ENCODE results near the gene OBSCN.

Gene OBSCN

DNA sequence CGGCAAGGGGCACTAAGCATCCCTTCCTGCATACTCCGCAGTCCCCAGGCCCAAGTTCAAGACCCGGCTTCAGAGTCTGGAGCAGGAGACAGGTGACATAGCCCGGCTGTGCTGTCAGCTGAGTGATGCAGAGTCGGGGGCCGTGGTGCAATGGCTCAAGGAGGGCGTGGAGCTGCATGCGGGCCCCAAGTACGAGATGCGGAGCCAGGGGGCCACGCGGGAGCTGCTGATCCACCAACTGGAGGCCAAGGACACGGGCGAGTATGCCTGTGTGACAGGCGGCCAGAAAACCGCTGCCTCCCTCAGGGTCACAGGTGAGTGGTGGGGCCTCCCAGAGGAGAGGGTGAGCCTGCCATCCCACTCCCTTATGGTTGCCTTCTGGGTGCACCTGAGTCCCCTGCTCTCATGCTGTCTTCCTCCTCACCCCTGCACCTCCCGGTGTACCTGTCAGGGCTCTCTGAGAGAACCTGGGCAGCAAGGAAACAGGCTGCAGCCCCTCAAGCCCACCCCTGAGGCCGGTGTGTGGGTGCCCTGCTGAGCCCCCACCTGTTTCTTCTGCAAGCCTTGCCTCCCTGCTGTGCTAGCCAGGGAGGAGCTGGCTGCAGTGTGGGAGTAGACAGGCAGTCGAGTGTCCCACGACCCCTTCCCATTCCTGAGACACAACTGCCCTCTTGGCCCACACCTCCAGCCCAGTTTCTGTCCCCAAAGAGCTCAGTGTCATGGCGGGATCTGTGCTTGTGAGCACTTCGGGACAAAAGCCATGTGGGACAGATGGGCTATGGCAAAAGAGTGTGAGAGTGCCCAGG is 99.6 kb downstream of the OBSCN start:
- DNase-seq (ENCODE audit: low read depth) = no peak

DNA sequence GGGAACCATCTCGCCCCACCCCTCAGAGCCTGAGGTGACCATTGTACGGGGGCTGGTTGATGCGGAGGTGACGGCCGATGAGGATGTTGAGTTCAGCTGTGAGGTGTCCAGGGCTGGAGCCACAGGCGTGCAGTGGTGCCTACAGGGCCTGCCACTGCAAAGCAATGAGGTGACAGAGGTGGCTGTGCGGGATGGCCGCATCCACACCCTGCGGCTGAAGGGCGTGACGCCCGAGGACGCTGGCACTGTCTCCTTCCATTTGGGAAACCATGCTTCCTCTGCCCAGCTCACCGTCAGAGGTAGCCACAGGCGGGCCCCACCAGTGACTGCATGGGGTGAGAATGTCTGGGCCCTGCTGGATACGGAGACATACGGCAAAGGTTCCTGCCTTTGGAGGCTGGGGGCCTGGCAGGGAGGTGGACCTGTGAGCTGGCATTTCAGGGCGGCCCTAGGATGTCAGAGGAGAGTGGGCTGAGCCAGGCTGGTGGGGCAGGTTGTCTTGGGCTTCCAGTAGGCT is 100.3 kb downstream of the OBSCN start:
- DNase-seq (ENCODE audit: low read depth) = no peak

DNA sequence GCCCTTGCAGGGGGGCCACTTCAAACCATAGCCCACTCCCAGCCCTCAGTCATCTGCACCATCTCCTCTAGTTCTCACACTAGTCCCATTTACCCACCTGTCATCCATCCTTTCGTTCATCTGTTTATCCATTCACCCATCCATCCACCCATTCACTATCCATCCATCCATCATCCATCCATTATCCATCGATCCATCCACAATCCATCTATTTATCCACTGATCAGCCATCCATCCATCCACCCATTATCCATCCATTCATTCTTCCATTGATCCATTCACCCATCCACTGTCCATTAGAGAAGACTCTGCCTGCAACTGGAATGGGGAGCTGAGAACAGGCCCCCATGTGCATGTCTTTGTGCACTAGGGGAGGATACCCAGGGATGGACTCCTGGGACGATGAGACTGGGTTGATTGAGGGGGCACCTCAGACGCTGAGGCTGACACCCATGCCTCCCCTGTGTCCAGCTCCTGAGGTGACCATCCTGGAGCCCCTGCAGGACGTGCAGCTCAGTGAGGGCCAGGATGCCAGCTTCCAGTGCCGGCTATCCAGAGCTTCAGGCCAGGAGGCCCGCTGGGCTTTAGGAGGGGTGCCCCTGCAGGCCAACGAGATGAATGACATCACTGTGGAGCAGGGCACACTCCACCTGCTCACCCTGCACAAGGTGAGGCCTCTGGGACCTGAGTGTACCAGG is 100.9 kb downstream of the OBSCN start:
- DNase-seq (ENCODE audit: low read depth) = no peak

DNA sequence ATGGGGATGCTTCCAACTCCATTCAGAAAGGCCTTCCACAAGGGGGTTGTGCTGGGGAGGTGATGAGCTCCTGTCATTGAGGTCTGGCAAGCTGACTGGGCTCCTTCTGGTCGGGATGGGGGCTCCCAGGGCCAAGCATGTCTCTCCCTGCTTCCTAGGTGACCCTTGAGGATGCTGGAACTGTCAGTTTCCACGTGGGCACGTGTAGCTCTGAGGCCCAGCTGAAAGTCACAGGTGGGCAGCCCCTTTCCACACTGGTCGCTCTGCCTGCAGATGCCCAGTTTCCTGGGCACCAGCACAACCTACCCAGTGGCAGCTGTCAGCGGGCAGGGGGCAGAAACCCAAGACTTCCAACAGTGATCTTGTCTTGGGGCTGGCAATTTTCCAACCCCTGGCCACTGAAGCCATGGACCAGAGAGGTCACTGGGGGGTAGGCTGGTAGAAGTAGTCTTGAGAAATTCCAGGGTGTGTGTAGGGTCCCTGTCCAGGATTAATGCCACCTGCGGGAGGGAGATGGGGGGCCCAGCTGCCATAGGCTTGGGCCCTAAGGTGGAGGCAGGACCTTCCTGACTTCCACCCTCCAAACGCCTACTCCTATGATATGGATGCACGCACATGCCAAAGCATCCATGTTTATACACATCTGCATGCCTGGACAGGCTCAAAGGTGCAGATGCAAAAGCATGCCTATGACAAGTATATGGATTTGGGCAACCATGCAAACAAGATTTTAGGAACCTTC is 101.7 kb downstream of the OBSCN start:
- DNase-seq (ENCODE audit: low read depth) = no peak

DNA sequence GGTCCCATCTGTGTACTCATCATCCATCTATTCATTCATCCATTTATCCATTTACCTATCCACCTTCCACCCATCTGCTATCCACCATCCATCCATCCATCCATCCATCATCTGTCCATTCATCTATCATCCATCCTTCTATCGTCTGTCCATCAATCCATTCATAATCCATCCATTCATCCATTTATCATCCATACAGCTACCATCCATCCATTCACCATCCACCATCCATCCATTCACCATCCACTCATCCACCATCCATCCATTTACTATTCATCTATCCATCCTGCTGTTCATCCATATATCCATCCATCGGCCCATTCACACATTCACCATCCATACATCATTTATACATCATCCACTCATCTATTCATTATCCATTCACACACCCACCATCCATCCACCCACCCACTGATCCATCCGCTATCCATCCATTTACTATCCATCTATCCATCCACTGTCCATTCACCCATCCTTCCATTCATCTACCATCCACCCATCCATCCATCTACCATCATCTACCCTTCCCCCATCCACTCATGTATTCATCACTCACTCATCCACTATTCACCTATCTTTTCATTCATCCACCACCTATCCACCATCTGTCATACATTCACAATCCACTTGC is 102.4 kb downstream of the OBSCN start:
- DNase-seq (ENCODE audit: low read depth) = no peak

DNA sequence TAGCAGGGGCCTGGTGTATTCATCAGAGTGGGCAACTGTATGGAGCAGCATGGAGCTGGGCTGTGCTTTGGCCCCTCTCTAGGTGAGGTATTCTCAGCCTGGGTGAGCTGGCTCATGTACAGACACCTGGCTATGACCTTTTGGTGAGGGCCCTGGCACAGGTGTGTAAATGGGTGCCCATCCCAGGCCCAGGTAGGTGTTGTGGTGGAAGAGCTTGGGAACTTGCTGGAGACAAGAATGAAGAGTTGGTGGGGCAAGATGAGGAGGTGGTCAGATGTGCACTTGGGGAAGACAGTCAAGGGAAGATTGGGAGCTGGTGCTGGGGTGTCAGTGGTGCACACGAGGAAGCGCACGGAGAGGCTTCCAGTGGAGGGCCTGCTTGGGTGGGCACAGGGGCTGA is 103.2 kb downstream of the OBSCN start:
- DNase-seq (ENCODE audit: low read depth) = no peak

DNA sequence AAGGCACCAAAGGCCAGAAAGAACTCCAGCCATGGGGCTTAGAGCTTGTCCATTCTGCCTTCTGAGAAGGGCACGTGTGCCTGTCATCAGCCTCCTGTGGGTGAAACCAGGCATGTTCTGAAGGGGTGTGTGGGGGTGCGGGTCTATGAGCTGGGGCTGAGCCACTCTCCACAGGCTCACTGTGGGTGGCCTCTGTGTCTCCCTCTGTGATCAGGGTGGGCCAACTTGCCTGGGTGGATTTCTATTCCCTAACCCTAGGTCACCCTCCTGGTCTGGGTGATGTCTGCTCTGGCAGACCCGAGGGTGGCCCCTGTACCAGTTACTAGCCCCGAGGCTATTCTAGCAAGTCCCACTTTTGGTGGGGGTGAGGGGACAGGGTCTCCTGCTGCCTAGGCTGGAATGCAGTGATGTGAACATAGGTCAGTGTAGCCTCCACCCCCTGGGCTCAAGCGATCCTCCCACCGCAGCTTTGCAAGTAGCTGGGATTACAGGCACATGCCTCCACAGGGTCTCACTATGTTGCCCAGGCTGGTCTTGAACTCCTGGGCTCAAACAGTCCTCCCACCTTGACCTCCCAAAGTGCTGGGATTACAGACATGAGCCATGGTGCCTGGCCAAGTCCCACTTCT is 104.4 kb downstream of the OBSCN start:
- no peak for DNase-seq (ENCODE audit: low read depth)

DNA sequence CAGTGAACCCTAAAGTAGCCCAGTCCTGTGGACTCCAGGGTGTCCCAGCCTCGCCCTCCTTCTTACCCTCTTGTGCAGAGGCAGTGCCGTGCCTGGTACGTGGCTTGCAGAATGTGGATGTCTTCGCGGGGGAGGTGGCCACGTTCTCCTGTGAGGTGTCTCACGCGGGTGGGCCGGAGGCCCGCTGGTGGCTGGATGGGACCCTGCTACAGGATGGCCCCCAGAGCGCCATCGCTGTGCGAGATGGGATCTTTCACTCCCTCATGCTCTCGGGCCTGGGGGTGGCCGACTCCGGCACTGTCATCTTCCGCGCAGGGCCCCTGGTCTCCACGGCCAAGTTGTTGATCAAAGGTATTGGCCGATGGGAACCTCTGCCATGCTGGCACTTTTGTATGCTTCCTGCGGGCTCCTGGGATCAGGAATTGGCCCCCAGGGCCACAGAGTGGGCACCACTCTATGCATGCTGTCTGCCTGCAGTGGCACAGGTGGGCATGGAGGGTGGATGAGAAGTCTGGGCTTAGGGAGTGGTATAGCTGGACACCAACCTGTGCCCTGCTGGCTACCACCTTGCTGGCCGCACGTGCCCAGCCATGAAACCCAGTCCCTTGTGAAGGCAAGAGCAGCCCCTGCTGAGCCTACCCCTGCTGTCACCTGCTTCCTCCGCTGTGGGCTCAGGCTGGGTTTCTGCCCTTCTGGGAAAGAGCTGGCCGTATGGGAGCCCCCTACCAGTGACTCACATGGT is 105.9 kb downstream of the OBSCN start:
- DNase-seq (ENCODE audit: low read depth) = no peak

DNA sequence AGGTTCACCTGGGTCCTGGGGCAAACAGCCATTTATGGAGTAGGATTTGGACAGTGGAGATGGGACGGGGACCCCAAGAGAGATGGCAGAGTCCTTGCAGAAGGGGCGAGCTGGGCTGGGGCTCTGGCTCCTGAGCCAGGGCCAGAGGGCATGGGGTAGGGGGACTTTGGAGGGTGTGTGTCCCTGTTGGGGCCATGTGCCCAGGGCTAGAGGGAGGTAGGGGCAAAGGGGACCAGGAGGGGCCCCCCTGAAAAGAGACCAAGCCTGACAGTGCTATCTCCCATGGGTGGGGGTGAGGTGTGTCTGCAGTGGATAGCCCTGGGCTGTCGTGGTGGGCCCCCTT is 106.4 kb downstream of the OBSCN start:
- no peak for DNase-seq (ENCODE audit: low read depth)

DNA sequence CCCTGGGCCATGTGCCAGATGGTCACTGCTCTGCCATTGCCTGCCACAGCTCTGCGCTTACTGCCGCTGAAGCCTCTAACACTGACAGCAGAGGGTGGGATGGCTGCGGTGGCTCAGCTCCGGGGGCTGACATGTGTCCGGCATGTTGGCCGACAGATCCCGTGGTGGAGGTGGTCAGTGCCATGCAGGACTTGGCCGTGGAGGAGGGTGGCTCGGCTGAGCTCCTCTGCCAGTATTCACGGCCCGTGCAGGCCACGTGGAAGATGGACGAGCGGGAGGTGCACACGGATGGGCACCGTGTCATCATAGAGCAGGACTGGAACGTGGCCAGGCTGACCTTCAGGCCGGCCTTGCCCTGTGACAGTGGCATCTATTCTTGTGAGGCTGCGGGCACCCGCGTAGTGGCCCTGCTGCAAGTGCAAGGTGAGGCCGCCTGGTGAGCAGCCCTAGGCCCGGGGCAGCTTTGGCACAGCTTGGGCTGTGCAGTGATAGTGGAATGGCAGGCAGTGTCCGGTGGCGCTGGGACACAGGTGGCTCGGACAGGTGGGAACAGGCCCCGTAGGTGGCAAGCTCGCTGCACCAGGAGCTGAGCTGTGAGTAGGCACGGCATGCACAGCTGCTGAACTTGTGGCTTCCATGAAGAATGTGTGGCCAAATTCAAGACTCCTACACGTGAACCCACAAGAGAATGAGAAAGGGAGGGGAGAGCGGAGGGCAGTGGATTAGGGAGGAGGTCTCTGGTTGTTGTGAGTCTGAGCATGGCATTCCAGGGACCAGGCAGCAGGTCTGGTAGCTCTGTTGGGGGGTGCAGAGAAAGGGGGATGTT is 107.0 kb downstream of the OBSCN start:
- DNase-seq (ENCODE audit: low read depth) = no peak

DNA sequence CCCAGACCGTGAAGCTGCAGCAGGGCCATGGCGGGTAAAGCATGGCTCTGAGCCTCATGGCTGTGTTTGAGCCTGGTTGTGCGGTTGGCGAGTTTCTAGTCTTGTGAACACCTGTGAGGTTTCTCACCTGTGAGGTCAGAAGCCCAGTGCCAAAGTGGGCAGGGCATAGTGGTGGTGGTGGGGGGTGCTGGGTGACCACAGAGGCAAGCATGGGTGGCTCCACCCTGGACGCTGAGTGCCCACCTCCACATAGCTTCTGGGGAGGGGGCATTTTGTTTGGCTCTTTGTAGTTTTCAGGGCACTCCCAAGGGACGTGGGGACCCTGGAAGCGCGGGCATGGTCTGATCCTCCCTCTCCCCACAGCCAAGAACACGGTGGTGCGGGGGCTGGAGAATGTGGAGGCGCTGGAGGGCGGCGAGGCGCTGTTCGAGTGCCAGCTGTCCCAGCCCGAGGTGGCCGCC is 107.7 kb downstream of the OBSCN start:
- no peak for DNase-seq (ENCODE audit: low read depth)

DNA sequence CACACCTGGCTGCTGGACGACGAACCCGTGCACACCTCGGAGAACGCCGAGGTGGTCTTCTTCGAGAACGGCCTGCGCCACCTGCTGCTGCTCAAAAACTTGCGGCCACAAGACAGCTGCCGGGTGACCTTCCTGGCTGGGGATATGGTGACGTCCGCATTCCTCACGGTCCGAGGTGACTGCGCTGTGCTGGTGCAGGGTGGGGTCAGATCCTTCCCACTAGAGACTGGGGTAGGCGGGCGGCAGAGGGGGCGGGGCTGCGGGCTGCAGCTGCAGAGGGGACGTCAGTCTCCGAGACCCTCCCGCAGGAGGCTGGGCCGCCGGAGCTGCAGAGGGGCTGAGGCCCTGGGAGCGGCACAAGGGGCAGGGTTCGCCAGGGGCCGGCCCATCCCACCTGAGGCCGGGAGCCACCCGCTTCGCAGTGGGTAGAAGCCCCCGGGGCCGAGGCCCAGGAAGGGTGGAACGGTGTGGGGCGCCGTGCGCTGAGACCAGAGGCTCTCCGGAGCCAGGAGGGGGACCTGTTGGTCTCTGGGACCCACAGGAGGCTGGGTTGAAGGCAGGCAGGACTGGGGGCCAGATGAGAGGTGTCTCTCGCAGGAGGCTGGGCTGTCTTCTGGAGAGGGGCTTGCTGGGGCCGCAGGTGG is 108.2 kb downstream of the OBSCN start:
- no peak for DNase-seq (ENCODE audit: low read depth)

DNA sequence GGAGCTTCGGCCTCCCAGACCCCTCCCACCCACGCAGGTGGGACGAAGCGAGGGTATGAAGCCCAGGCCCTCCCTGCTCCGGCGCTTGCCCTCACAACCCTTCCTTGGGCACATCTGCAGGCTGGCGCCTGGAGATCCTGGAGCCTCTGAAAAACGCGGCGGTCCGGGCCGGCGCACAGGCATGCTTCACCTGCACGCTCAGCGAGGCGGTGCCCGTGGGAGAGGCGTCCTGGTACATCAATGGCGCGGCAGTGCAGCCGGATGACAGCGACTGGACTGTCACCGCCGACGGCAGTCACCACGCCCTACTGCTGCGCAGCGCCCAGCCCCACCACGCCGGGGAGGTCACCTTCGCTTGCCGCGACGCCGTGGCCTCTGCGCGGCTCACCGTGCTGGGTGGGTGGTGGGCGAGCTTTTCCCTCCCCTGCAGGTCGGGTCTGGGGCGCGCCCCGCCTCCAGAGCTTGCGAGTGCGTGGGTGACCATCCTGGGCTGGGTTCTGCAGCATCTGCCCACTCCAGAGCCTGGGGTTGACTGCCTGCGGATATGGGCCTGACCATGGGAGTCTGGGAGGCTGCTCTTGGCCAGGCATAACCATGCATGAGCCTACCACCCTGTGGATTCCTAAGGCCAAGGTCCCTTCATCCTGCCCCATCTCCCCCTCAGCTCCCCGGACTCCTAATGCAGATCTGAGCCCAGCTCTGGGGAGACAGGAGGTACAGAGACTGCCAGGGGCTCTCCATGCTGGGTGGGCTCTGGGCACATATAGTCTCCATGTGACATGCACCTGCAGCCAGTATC is 108.9 kb downstream of the OBSCN start:
- no peak for DNase-seq (ENCODE audit: low read depth)

DNA sequence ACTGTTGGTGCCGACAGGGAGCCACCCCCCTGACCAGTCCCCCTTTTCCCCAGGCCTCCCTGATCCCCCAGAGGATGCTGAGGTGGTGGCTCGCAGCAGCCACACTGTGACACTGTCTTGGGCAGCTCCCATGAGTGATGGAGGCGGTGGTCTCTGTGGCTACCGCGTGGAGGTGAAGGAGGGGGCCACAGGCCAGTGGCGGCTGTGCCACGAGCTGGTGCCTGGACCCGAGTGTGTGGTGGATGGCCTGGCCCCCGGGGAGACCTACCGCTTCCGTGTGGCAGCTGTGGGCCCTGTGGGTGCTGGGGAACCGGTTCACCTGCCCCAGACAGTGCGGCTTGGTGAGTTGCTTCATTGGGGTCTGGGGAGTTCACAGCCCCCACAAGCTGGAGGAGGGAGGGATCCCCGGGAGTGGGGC is 109.6 kb downstream of the OBSCN start:
- DNase-seq (ENCODE audit: low read depth) = no peak

DNA sequence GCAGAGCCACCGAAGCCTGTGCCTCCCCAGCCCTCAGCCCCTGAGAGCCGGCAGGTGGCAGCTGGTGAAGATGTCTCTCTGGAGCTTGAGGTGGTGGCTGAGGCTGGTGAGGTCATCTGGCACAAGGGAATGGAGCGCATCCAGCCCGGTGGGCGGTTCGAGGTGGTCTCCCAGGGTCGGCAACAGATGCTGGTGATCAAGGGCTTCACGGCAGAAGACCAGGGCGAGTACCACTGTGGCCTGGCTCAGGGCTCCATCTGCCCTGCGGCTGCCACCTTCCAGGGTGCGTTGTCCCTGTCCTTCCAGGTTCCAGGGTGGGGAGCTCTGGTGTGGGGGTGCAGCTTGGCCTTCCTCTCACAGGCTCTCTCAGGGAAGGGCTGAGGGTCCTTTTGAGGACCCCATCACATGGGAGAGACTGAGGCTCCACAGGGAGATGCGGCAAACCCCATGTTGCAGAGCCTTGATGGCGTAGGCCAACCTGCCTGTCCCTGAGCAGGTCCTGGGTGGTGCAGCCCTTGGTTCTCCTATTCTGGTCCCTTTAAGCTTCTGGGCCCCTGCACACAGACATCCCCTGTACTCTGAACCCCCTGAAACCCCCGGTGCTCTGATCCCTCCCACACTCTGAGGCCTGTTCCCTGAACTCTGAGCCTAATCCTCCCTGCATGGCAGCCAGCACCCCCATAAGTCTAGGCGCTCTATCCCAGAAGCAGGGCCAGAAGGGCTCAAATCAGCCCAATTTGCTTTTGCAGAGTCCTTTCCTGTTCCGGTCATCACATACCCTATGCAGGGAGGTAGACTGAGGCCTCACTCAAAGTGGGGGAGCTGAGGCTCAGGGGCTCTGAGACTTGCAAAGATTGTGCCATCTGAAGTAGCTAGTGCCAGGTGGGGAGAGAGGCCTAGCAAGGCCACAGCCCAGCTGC is 110.3 kb downstream of the OBSCN start:
- DNase-seq (ENCODE audit: low read depth) = no peak

DNA sequence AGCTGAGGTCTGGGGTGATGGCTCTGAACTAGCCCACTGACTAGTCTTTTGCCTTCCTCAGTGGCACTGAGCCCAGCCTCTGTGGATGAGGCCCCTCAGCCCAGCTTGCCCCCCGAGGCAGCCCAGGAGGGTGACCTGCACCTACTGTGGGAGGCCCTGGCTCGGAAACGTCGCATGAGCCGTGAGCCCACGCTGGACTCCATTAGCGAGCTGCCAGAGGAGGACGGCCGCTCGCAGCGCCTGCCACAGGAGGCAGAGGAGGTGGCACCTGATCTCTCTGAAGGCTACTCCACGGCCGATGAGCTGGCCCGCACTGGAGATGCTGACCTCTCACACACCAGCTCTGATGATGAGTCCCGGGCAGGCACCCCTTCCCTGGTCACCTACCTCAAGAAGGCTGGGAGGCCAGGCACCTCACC is 111.0 kb downstream of the OBSCN start:
- no peak for DNase-seq (ENCODE audit: low read depth)

DNA sequence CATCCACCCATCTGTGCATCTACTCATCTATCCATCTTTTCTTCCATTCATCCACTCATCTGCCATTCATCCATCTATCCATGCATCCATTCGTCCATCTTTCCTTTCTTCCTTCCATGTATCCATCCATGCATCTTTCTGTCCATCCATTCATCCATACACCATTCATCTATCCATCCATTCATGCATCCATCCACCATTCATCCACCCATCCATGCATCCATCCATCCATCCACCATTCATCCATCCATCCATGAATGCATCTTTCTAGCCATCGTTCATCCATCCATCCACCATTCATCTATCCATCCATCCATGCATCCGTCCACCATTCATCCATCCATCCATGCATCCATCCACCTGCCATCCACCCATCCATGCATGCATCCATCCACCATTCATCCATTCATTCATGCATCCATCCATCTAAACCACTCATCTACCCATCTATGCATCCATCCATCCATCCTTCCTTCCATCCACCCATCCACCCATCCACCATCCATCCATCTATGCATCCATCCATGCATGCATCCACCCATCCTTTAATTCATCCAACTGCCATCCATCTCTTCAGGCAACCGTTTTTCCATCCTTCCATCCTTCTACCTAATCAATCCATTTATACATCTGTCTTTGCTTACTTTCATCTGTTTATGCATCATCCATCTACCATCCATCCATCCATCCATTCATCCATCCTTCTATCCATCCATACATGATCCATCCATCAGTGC is 111.7 kb downstream of the OBSCN start:
- no peak for DNase-seq (ENCODE audit: low read depth)

Data from activated gamma-delta T cell treated with anti-CD3 and anti-CD28 coated beads, Interleukin-2, amount 50 U/mL, for 16 hours (primary cell).